BLaER1 treated with 17β-estradiol and CSF1 and Interleukin-3, amounts not matched to agents 10 nM and 100 nM (cell line): ENCODE results near the gene ACE.
A peak's percentile ranks its signal among the peaks of the same experiment; 100 is the strongest.

ENCODE experiments used
- H3K27ac ChIP-seq, 11 experiments: shearing (Covaris generic); formaldehyde crosslinking; 2 replicates each; pipeline ENCODE4 v1.8.1; 2022
- H3K27me3 ChIP-seq, 11 experiments: shearing (Covaris generic); formaldehyde crosslinking; 2 replicates each; pipeline ENCODE4 v1.8.1; 2022
- H3K36me3 ChIP-seq, 11 experiments: shearing (Covaris generic); formaldehyde crosslinking; 2 replicates each; pipeline ENCODE4 v1.8.1; 2022
- H3K4me1 ChIP-seq, 10 experiments: shearing (Covaris generic); formaldehyde crosslinking; 2 replicates each; pipeline ENCODE4 v1.8.1; 2022
- H3K4me2 ChIP-seq, 11 experiments: shearing (Covaris generic); formaldehyde crosslinking; 2 replicates each; pipeline ENCODE4 v1.8.1; 2022
- H3K4me3 ChIP-seq, 10 experiments: shearing (Covaris generic); formaldehyde crosslinking; 2 replicates each; pipeline ENCODE4 v1.8.1; 2022
- H3K9ac ChIP-seq, 11 experiments: shearing (Covaris generic); formaldehyde crosslinking; 2 replicates each; pipeline ENCODE4 v1.8.1; 2022
- H3K9me3 ChIP-seq, 11 experiments: shearing (Covaris generic); formaldehyde crosslinking; replicated peaks in 1 of 11; 2 replicates each; pipeline ENCODE4 v1.8.1; 2022
- H4K20me1 ChIP-seq, 11 experiments: shearing (Covaris generic); formaldehyde crosslinking; 2 replicates each; pipeline ENCODE4 v1.8.1; 2022
- Cebpa-rat ChIP-seq, 11 experiments: shearing (Covaris generic); IDR thresholded peaks; 2 replicates each; pipeline ENCODE4 v1.8.1; 2022

The ACE gene

DNA sequence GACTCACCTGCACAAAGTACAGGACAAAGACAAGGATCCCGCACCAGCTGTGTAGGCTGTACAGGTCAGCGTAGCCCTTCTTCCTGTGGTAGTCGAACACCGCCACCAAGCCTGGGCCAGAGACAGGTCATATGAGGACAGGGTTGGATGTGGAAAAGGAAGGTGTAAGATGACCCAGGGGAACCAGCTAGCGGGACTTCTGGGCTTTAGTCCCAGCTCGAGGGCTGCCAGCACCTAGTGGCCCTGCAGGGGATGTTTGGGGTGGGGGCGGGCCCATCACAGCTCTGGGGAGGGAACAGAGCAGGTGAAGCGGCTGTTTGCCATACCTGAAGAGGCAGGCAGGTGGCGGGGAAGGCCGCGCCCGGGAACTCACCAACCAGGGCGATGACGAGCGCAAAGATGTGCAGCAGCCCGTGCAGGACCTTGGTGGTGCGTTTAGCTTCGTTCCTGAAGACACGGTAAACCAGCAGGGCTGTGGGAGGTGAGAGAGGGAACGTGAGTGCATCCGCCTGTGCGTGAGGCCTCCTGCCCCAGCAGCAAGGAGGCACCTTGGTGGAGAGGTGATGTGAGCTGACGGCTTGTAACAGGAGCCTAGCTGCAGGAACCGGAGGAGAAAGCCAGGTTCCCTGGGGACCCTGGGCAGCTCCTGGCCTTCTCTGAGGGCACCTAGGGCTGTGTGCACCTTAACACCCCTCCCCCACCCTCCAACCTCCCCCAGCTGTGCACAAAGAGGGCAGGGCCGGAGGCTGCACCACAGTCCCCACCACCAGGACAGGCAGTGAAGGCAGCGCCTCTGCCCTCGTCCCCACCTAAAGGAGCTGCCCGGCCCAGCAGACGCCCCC lies 41.0 kb upstream of the ACE start:
- no peak for TF ChIP-seq Cebpa-rat (IDR thresholded peaks at IDR 0.05)
- no peaks in the 10 kb centered on the region; a peak in 1 of 22 replicates for H4K20me1 ChIP-seq
- H3K36me3 ChIP-seq: no peaks in the 10 kb centered on the region; a peak in 1 of 22 replicates
- peak overlapping the region; percentile 68 to 87 (median 81) for H3K4me2 ChIP-seq
- no peaks in the 10 kb centered on the region for H3K9me3 ChIP-seq
- 0 out of 22 replicates have a peak, but pooled peaks cover 0 to 3% (median 0%) of the 10 kb centered on the region in 11 experiments for H3K27me3 ChIP-seq
- peak overlapping the region in 2 of 11 experiments; percentile 71 to 73; a peak in 3 of 22 replicates for H3K27ac ChIP-seq
- no peak overlapping the region; a peak in 1 of 22 replicates for H3K9ac ChIP-seq
- no peak overlapping the region for H3K4me3 ChIP-seq
- peaks cover 63 to 81% (median 74%) of the 10 kb centered on the region in 10 experiments for H3K4me1 ChIP-seq

DNA sequence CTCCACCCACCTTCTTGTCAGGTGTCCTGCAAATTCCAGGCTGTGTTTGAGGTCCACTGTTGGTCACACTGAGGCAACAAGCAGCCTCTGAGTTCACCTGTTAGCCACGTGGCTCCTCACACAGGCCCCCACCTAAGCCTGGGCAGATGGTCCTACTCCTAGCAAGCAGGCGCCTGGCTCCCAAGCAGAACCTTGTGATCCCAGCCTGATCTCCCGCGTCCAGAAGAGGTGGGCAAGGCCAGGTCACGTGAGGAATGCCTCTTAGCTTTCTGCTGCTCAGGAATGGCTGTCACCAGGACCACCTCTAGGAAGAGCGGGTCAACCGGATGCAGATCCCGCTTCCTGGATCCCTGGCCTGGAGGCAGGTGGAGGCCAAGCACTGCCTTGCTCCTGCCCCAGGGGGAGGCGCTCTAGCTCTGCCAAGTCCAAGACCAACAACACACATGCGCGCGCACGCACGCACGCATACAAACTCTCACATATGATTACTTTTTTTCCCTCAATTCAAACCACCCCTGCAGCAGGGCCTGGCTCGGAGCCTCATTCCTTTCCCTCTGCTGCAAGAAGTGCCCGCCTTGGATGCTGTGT lies 40.2 kb upstream of the ACE start:
- H4K20me1 ChIP-seq: no peaks in the 10 kb centered on the region; a peak in 1 of 22 replicates
- no peaks in the 10 kb centered on the region for H3K9me3 ChIP-seq
- no peaks in the 10 kb centered on the region; a peak in 1 of 22 replicates for H3K36me3 ChIP-seq
- TF ChIP-seq Cebpa-rat (IDR thresholded peaks at IDR 0.05): no peak
- H3K9ac ChIP-seq: no peak overlapping the region
- H3K4me3 ChIP-seq: no peak overlapping the region
- H3K27me3 ChIP-seq: 0 out of 22 replicates have a peak, but pooled peaks cover 0 to 3% (median 0%) of the 10 kb centered on the region in 11 experiments
- H3K4me2 ChIP-seq: peak overlapping the region in 10 of 11 experiments; percentile 23 to 87 (median 82); a peak in 19 of 22 replicates
- no peak overlapping the region for H3K27ac ChIP-seq
- H3K4me1 ChIP-seq: peaks cover 63 to 88% (median 78%) of the 10 kb centered on the region in 10 experiments

DNA sequence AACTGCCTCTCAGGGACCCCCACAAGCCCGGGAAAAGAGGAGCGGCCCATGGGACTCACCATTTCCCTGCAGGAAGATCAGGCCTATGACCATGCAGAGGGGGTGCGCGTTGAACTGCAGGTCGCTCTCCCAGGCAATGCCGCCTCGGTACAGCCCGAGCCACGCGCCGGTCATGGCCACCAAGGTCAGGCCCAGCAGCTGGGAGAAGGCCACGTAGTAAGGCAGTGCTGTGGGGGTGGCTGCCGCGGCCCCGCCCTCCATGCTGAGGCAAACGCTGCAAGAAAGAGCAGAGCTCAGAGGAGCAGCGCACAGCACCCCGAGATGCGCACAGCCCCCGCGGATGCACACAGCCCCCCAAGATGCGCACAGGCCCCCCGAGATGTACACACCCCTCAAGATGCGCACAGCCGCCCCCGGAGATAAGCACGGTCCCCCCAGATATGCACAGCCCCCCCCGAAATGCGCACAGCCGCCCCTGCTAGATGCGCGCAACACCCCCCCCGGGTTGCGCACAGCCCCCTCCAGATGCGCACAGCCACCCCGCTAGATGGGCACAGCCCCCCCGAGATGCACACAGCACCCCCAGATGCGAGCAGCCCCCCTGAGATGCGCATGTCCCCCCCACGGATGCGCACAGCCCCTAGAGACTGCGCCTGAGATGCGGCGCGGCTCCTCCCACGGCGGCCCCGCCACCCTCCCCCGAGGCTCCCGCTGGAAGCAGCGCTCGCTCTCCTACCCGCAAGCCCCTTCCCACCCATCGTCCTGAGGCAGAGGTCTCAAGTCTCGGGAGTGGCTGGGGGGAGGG lies 39.4 kb upstream of the ACE start:
- no peak for TF ChIP-seq Cebpa-rat (IDR thresholded peaks at IDR 0.05)
- Histone ChIP-seq H4K20me1 (no peaks in the 10 kb centered on the region), H3K4me3 (no peak overlapping the region), H3K4me1 (peaks cover 63 to 97% (median 79%) of the 10 kb centered on the region in 10 experiments), H3K4me2 (peak overlapping the region in 9 of 11 experiments; percentile 50 to 87 (median 79); a peak in 14 of 22 replicates), H3K27me3 (0 out of 22 replicates have a peak, but pooled peaks cover 0 to 3% (median 0%) of the 10 kb centered on the region in 11 experiments), H3K9me3 (no peaks in the 10 kb centered on the region), H3K27ac (no peak overlapping the region), H3K9ac (no peak overlapping the region), H3K36me3 (no peaks in the 10 kb centered on the region; a peak in 1 of 22 replicates)

DNA sequence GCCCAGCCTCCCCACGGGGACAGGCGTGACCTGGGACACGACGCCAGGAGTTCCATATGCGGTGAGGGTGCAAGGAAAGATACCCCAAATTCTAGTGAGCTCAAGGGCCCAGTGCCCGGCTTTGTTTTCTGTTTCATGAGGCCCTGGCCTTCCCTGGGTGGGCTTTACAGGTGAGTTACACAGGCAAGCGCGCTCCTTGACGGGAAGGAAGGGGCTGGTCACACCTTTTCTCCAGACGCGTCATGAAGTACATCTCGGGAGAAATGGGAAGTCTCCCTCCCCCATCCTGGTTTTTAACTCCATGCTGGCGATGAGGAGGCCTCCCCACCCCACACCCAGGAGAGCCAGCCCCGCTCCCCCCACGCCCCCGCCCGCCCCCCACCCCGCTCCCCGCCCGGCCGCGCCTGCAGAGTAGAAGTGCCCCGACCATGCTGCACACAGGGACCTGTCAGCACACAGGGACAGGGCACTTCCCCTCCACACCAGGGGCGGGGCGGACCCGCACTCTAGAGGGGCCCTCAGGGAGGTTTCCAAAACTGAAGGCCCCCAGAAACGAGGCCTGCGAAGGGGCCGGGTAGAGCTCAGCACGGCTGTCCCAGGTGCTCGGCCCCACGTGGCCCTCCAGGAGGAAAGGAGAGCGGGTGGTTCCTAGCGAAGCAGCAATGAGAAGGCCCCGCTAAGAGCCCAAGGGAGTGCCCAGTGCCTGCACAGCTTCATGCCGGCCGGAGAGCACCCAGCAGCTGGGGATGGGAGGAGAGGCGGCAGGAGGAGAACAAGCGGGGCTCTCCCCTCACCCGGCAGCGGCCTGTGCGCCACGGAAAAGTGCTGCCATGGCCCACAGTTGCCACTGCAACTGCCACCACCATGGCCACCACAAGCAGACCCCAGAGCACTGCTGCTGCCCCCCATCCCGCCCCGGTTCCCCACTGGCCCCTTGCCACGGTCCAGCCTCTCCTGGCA lies 38.5 kb upstream of the ACE start:
- H3K4me2 ChIP-seq: peak overlapping the region; percentile 64 to 93 (median 80); a peak in 21 of 22 replicates
- peak overlapping the region in 7 of 11 experiments; percentile 62 to 83 (median 74); a peak in 16 of 22 replicates for H3K27ac ChIP-seq
- peaks cover 54 to 94% (median 75%) of the 10 kb centered on the region in 10 experiments for H3K4me1 ChIP-seq
- H3K9ac ChIP-seq: peak overlapping the region in 7 of 11 experiments; percentile 5 to 48 (median 19); a peak in 3 of 22 replicates
- H3K4me3 ChIP-seq: no peak overlapping the region
- H4K20me1 ChIP-seq: no peaks in the 10 kb centered on the region
- no peaks in the 10 kb centered on the region; a peak in 1 of 22 replicates for H3K36me3 ChIP-seq
- H3K27me3 ChIP-seq: peaks cover 0 to 3% (median 0%) of the 10 kb centered on the region in 11 experiments; a peak in 1 of 22 replicates
- no peaks in the 10 kb centered on the region for H3K9me3 ChIP-seq
- no peak for TF ChIP-seq Cebpa-rat (IDR thresholded peaks at IDR 0.05)

DNA sequence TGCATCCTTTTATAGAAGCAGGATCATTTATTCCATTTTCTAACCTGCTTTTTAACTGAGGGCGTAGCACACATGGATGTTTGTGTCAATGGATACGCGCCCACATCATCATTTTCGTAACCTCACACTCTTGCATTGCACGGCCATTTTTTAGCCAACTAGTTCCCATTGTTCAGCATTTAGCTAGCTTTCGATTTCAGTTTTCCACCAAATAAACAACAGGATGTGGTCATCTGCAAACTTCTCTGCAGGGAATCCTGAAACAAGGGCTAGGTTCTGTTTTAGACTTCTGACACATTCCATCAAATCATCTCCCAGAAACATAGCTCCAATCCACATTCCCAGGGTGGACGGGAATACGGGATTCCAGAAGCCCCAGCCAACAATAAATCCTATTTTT lies 37.2 kb upstream of the ACE start:
- H3K9me3 ChIP-seq: no peaks in the 10 kb centered on the region
- peak overlapping the region in 8 of 11 experiments; percentile 20 to 70 (median 53); a peak in 11 of 22 replicates for H3K9ac ChIP-seq
- peak overlapping the region in 10 of 11 experiments; percentile 21 to 83 (median 67); a peak in 17 of 22 replicates for H3K27ac ChIP-seq
- no peaks in the 10 kb centered on the region for H4K20me1 ChIP-seq
- H3K4me3 ChIP-seq: peak overlapping the region in 2 of 10 experiments; percentile 12 to 22; a peak in 1 of 20 replicates
- peak overlapping the region; percentile 64 to 93 (median 80) for H3K4me2 ChIP-seq
- H3K4me1 ChIP-seq: peaks cover 41 to 81% (median 61%) of the 10 kb centered on the region in 10 experiments
- no peaks in the 10 kb centered on the region; a peak in 1 of 22 replicates for H3K36me3 ChIP-seq
- peaks cover 0 to 13% (median 5%) of the 10 kb centered on the region in 11 experiments; a peak in 16 of 22 replicates for H3K27me3 ChIP-seq
- TF ChIP-seq Cebpa-rat (IDR thresholded peaks at IDR 0.05): no peak

DNA sequence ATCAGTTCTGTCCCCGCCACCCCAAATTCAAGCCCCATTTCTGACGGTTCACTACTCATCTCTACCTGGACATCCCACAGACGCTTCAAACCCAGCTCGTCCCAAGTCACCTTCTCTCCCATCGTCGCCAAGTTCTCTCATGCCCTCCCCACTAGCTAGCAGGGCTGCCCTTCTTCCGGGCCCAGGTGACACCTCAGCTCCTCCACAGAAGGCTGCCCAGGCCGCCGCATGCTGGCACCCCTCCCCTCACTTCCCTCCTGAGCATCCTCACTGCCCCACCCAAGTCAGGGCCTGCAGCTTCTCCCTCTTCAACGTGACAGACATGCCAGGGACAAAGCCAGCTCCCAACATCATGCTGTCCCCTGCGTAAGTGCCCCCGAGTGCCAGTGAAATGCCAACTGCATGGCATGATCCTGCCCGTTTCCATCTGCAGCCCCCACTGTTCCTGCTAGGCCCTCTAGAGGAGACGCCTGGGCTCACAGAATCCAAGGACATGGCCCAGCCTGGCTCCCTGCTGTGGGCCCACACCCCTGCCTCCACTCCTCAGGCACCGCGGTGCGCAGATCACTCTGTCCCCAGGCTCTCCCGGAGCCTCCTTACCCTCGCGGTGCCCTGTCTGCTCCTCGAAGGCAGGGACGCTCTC lies 36.6 kb upstream of the ACE start:
- H3K4me2 ChIP-seq: peak overlapping the region; percentile 64 to 93 (median 80)
- H3K27me3 ChIP-seq: peaks cover 0 to 18% (median 11%) of the 10 kb centered on the region in 11 experiments; a peak in 18 of 22 replicates
- H3K36me3 ChIP-seq: no peaks in the 10 kb centered on the region; a peak in 1 of 22 replicates
- no peaks in the 10 kb centered on the region for H3K9me3 ChIP-seq
- peak overlapping the region in 10 of 11 experiments; percentile 21 to 83 (median 67); a peak in 17 of 22 replicates for H3K27ac ChIP-seq
- H3K4me1 ChIP-seq: peaks cover 35 to 76% (median 57%) of the 10 kb centered on the region in 10 experiments
- H3K9ac ChIP-seq: peak overlapping the region in 8 of 11 experiments; percentile 20 to 70 (median 53); a peak in 10 of 22 replicates
- H3K4me3 ChIP-seq: peak overlapping the region in 2 of 10 experiments; percentile 12 to 22; a peak in 1 of 20 replicates
- TF ChIP-seq Cebpa-rat (IDR thresholded peaks at IDR 0.05): no peak
- no peaks in the 10 kb centered on the region for H4K20me1 ChIP-seq

DNA sequence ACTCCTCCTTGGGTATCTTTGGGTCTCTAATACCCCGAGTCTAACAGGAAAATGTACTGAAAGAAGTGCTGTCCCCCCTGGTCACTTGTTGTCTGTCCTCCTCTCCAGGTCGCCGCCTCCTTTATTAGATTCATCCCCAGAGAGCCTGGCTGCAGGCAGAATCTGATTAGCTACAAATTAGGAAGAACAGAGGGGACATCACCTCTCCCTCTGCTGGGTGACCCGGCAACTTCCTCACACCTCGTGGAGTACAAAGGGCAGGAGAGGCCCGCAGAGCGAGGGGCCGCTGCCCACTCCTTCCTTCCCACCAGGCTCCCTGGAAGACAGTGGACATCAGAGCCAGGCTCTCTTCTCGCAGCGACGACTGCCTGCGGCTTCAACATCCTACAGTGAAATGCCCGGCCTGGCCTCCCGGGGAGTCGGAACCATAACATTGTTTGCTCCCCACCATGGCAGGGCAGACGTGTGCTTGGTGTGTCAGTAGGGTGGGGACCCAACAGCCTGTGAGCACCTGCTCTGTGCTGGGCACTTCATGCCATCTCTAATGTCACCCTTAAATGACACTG lies 36.0 kb upstream of the ACE start:
- H3K4me3 ChIP-seq: no peak overlapping the region
- no peaks in the 10 kb centered on the region for H3K36me3 ChIP-seq
- H3K9ac ChIP-seq: peak overlapping the region in 6 of 11 experiments; percentile 27 to 70 (median 56); a peak in 6 of 22 replicates
- no peaks in the 10 kb centered on the region for H4K20me1 ChIP-seq
- no peak for TF ChIP-seq Cebpa-rat (IDR thresholded peaks at IDR 0.05)
- no peaks in the 10 kb centered on the region for H3K9me3 ChIP-seq
- H3K27ac ChIP-seq: peak overlapping the region in 9 of 11 experiments; percentile 43 to 83 (median 68); a peak in 15 of 22 replicates
- peaks cover 0 to 24% (median 17%) of the 10 kb centered on the region in 11 experiments; a peak in 18 of 22 replicates for H3K27me3 ChIP-seq
- H3K4me1 ChIP-seq: peaks cover 32 to 74% (median 53%) of the 10 kb centered on the region in 10 experiments
- H3K4me2 ChIP-seq: peak overlapping the region in 8 of 11 experiments; percentile 64 to 93 (median 84); a peak in 16 of 22 replicates
